GM23338 (cell line): ENCODE measurements around the gene MLF1. TPM values are rescaled to one million over a fixed set of nuclear protein-coding genes. Genes with fewer than 3 reads are reported as not detected.

ENCODE experiments used
- ATAC-seq: fragments of 200-7000 bp; cut with Tn5 transposase; 3 replicates; pipeline ENCODE4 v1.9.1; 2020
- DNase-seq: peaks from one replicate; pipeline ENCODE4 v3.0.0-alpha.2; 2015; ENCODE audit warnings: low spot score
- H2AFZ ChIP-seq: fragments of 200-600 bp; sonication (generic); 2 replicates; pipeline ENCODE4 v1.8.0; 2016; ENCODE audit warnings: antibody characterized with exemption, mild to moderate bottlenecking, moderate library complexity
- H3F3A ChIP-seq: fragments of 200-600 bp; sonication (generic); replicated peaks from 2 replicates; pipeline ENCODE4 v1.8.0; 2017; ENCODE audit warnings: antibody characterized with exemption, mixed run types, low read depth
- H3K27ac ChIP-seq: fragments of 200-600 bp; sonication (generic); 2 replicates; pipeline ENCODE4 v1.6.1; 2016; ENCODE audit warnings: low read depth
- H3K27me3 ChIP-seq: fragments of 200-600 bp; sonication (generic); 2 replicates; pipeline ENCODE4 v1.8.0; 2016; ENCODE audit warnings: mild to moderate bottlenecking, mixed run types, moderate library complexity; ENCODE audit not compliant: insufficient read depth
- H3K36me3 ChIP-seq: fragments of 200-600 bp; sonication (generic); 2 replicates; pipeline ENCODE4 v1.8.0; 2016; ENCODE audit warnings: mild to moderate bottlenecking; ENCODE audit not compliant: insufficient read depth
- H3K4me1 ChIP-seq: fragments of 200-600 bp; sonication (generic); 2 replicates; pipeline ENCODE4 v1.8.0; 2016; ENCODE audit warnings: mild to moderate bottlenecking, moderate library complexity; ENCODE audit not compliant: insufficient read depth
- H3K4me2 ChIP-seq: fragments of 200-600 bp; sonication (generic); 2 replicates; pipeline ENCODE4 v1.7.1; 2017; ENCODE audit warnings: mixed run types
- H3K4me3 ChIP-seq: fragments of 200-600 bp; sonication (generic); 2 replicates; pipeline ENCODE4 v1.6.1; 2016; ENCODE audit warnings: mixed run types
- H3K79me2 ChIP-seq: fragments of 200-600 bp; sonication (generic); replicated peaks from 2 replicates; pipeline ENCODE4 v1.8.0; 2017; ENCODE audit warnings: mild to moderate bottlenecking; ENCODE audit not compliant: insufficient read depth
- H3K9me2 ChIP-seq: fragments of 200-600 bp; sonication (generic); 2 replicates; pipeline ENCODE4 v1.8.0; 2017; ENCODE audit not compliant: insufficient read depth
- H4K20me1 ChIP-seq: fragments of 200-600 bp; sonication (generic); replicated peaks from 2 replicates; pipeline ENCODE4 v1.8.0; 2017; ENCODE audit warnings: mild to moderate bottlenecking; ENCODE audit not compliant: insufficient read depth
- H3K27ac Mint-ChIP-seq: 2 replicates; pipeline ENCODE4 v1.8.0; 2020; ENCODE audit warnings: inconsistent platforms, mild to moderate bottlenecking, moderate library complexity, mixed read lengths
- H3K27me3 Mint-ChIP-seq: 3 replicates; pipeline ENCODE4 v1.8.0; 2022; ENCODE audit warnings: low read depth, mild to moderate bottlenecking, moderate library complexity, mixed read lengths, inconsistent platforms; ENCODE audit not compliant: insufficient read depth, poor library complexity
- H3K36me3 Mint-ChIP-seq: 3 replicates; pipeline ENCODE4 v1.8.0; 2021; ENCODE audit warnings: low read depth, mild to moderate bottlenecking, inconsistent platforms, moderate library complexity, mixed read lengths
- H3K4me1 Mint-ChIP-seq: 3 replicates; pipeline ENCODE4 v1.8.0; 2020; ENCODE audit warnings: mild to moderate bottlenecking, inconsistent platforms, mixed read lengths
- H3K4me3 Mint-ChIP-seq: 3 replicates; pipeline ENCODE4 v1.8.0; 2021; ENCODE audit warnings: moderate library complexity, mild to moderate bottlenecking, inconsistent platforms, mixed read lengths
- H3K9me3 Mint-ChIP-seq: 3 replicates; pipeline ENCODE4 v1.8.0; 2020; ENCODE audit warnings: moderate library complexity, mild to moderate bottlenecking, inconsistent platforms, mixed read lengths
- CREB1 ChIP-seq: fragments of 250-450 bp; sonication (Bioruptor Pico); IDR thresholded peaks from 2 replicates; pipeline ENCODE4 v1.5.0; 2020; ENCODE audit warnings: low read depth, mild to moderate bottlenecking, moderate library complexity
- CTCF ChIP-seq, 2 experiments: fragments of 200-600 bp in 1 of 2; sonication (generic) in 1 of 2; conservative IDR thresholded peaks; 2 replicates each; pipeline versions ENCODE4 v1.5.1 to v1.6.1; 2016 to 2017; ENCODE audit warnings: antibody characterized with exemption in 2 of 2, low read depth in 2 of 2, mild to moderate bottlenecking in 2 of 2, moderate library complexity in 1 of 2
- EZH2phosphoT487 ChIP-seq: fragments of 200-600 bp; sonication (generic); IDR thresholded peaks from one replicate; pipeline ENCODE4 v1.8.1; 2018; ENCODE audit warnings: antibody characterized with exemption; ENCODE audit not compliant: unreplicated experiment
- JUNB ChIP-seq: IDR thresholded peaks from one replicate; pipeline ENCODE4 v1.6.1; 2016; ENCODE audit warnings: antibody characterized with exemption; ENCODE audit not compliant: unreplicated experiment
- POLR2AphosphoS5 ChIP-seq: IDR thresholded peaks from 2 replicates; pipeline ENCODE4 v1.6.1; 2016; ENCODE audit warnings: antibody characterized with exemption, low read depth
- ZNF114 ChIP-seq: fragments of 250-450 bp; sonication (Bioruptor Pico); IDR thresholded peaks from 2 replicates; pipeline ENCODE4 v1.5.0; 2020; ENCODE audit warnings: mild to moderate bottlenecking, moderate library complexity
- polyA plus RNA-seq: library from polyadenylated mRNA; unstranded; fragments of >200 nt; fragmentation: Nextera tagmentation; extraction: Ambion mirVana; gene quantifications from 2 replicates; pipeline ENCODE4 v1.2.1, GENCODE V29; 2016
- total RNA-seq: library from RNA; depleted of rRNA; stranded (reverse); fragments of >200 nt; shearing (Covaris generic); gene quantifications from 2 replicates; pipeline ENCODE4 v1.2.3, GENCODE V29; 2014
- TF ChIP-seq, protein P1 (sequence below): IDR thresholded peaks from one replicate; pipeline ENCODE4 v1.6.1; 2018; ENCODE audit warnings: antibody characterized with exemption; ENCODE audit not compliant: unreplicated experiment
- TF ChIP-seq, protein P2 (sequence below): fragments of 250-450 bp; sonication (Bioruptor Pico); IDR thresholded peaks from 2 replicates; pipeline ENCODE4 v1.5.0; 2020; ENCODE audit warnings: mild to moderate bottlenecking, moderate library complexity

The MLF1 gene
- total and polyA plus RNA-seq, 2 experiments from 2014 or later: 36.6 to 63.6 TPM

GRCh38 chr3:158562674-158563073 is 8.3 kb upstream of the MLF1 start (continued):
- TF ChIP-seq, protein P1, sequence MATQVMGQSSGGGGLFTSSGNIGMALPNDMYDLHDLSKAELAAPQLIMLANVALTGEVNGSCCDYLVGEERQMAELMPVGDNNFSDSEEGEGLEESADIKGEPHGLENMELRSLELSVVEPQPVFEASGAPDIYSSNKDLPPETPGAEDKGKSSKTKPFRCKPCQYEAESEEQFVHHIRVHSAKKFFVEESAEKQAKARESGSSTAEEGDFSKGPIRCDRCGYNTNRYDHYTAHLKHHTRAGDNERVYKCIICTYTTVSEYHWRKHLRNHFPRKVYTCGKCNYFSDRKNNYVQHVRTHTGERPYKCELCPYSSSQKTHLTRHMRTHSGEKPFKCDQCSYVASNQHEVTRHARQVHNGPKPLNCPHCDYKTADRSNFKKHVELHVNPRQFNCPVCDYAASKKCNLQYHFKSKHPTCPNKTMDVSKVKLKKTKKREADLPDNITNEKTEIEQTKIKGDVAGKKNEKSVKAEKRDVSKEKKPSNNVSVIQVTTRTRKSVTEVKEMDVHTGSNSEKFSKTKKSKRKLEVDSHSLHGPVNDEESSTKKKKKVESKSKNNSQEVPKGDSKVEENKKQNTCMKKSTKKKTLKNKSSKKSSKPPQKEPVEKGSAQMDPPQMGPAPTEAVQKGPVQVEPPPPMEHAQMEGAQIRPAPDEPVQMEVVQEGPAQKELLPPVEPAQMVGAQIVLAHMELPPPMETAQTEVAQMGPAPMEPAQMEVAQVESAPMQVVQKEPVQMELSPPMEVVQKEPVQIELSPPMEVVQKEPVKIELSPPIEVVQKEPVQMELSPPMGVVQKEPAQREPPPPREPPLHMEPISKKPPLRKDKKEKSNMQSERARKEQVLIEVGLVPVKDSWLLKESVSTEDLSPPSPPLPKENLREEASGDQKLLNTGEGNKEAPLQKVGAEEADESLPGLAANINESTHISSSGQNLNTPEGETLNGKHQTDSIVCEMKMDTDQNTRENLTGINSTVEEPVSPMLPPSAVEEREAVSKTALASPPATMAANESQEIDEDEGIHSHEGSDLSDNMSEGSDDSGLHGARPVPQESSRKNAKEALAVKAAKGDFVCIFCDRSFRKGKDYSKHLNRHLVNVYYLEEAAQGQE: no peak

DNA sequence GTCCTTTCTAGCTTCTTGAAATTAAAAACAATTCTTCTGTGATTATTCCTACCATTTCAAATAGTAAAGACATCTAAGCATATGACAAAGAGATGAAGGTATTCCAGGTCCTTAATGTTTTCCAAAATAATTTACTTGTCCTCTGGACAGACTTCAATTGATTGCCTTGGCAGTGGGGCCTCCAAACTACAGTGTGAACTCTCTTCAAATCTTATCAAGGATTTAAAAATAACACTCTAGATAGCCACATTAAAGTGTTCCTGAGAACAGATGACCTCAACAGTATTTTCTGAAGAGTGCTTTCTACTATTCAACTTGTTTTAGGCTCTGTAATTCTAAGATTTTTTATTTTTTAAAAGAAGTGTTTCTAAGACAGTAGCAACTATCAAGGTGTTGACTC is 7.9 kb upstream of the MLF1 start:
- no peak overlapping the region for H3K4me3 Mint-ChIP-seq
- no peak overlapping the region for H2AFZ ChIP-seq
- H3K36me3 Mint-ChIP-seq: peaks cover 2% of the 10 kb centered on the region; the same call in 1 of the 3 replicates
- no peaks in the 10 kb centered on the region for H3F3A ChIP-seq
- H3K4me1 Mint-ChIP-seq: no peaks in the 10 kb centered on the region
- DNase-seq (no peak), ATAC-seq (no peak)
- H3K9me3 Mint-ChIP-seq: peaks cover 4% of the 10 kb centered on the region; the same call in 2 of the 3 replicates
- no peaks in the 10 kb centered on the region for H3K79me2 ChIP-seq
- no peak overlapping the region for H3K4me2 ChIP-seq
- H3K27me3 Mint-ChIP-seq: no peaks in the 10 kb centered on the region
- no peaks in the 10 kb centered on the region for H3K27me3 ChIP-seq
- H4K20me1 ChIP-seq: no peaks in the 10 kb centered on the region
- no peaks in the 10 kb centered on the region for H3K9me2 ChIP-seq
- H3K4me1 ChIP-seq: no peaks in the 10 kb centered on the region
- no peak overlapping the region for H3K27ac Mint-ChIP-seq
- H3K4me3 ChIP-seq: no peak overlapping the region
- no peaks in the 10 kb centered on the region for H3K36me3 ChIP-seq
- H3K27ac ChIP-seq: no peak overlapping the region
- TF ChIP-seq, protein P1: no peak
- TF ChIP-seq, protein P2, sequence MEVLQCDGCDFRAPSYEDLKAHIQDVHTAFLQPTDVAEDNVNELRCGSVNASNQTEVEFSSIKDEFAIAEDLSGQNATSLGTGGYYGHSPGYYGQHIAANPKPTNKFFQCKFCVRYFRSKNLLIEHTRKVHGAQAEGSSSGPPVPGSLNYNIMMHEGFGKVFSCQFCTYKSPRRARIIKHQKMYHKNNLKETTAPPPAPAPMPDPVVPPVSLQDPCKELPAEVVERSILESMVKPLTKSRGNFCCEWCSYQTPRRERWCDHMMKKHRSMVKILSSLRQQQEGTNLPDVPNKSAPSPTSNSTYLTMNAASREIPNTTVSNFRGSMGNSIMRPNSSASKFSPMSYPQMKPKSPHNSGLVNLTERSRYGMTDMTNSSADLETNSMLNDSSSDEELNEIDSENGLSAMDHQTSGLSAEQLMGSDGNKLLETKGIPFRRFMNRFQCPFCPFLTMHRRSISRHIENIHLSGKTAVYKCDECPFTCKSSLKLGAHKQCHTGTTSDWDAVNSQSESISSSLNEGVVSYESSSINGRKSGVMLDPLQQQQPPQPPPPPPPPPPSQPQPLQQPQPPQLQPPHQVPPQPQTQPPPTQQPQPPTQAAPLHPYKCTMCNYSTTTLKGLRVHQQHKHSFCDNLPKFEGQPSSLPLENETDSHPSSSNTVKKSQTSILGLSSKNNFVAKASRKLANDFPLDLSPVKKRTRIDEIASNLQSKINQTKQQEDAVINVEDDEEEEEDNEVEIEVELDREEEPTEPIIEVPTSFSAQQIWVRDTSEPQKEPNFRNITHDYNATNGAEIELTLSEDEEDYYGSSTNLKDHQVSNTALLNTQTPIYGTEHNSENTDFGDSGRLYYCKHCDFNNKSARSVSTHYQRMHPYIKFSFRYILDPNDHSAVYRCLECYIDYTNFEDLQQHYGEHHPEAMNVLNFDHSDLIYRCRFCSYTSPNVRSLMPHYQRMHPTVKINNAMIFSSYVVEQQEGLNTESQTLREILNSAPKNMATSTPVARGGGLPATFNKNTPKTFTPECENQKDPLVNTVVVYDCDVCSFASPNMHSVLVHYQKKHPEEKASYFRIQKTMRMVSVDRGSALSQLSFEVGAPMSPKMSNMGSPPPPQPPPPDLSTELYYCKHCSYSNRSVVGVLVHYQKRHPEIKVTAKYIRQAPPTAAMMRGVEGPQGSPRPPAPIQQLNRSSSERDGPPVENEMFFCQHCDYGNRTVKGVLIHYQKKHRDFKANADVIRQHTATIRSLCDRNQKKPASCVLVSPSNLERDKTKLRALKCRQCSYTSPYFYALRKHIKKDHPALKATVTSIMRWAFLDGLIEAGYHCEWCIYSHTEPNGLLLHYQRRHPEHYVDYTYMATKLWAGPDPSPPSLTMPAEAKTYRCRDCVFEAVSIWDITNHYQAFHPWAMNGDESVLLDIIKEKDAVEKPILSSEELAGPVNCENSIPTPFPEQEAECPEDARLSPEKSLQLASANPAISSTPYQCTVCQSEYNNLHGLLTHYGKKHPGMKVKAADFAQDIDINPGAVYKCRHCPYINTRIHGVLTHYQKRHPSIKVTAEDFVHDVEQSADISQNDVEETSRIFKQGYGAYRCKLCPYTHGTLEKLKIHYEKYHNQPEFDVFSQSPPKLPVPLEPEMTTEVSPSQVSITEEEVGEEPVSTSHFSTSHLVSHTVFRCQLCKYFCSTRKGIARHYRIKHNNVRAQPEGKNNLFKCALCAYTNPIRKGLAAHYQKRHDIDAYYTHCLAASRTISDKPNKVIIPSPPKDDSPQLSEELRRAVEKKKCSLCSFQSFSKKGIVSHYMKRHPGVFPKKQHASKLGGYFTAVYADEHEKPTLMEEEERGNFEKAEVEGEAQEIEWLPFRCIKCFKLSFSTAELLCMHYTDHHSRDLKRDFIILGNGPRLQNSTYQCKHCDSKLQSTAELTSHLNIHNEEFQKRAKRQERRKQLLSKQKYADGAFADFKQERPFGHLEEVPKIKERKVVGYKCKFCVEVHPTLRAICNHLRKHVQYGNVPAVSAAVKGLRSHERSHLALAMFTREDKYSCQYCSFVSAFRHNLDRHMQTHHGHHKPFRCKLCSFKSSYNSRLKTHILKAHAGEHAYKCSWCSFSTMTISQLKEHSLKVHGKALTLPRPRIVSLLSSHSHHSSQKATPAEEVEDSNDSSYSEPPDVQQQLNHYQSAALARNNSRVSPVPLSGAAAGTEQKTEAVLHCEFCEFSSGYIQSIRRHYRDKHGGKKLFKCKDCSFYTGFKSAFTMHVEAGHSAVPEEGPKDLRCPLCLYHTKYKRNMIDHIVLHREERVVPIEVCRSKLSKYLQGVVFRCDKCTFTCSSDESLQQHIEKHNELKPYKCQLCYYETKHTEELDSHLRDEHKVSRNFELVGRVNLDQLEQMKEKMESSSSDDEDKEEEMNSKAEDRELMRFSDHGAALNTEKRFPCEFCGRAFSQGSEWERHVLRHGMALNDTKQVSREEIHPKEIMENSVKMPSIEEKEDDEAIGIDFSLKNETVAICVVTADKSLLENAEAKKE: no peak
- TF ChIP-seq CREB1 (CRISPR knock-in tag) (no peak), CTCF (conservative IDR thresholded peaks at IDR 0.05; ENCODE audit: low read depth in 2 of 2) (no peak), ZNF114 (CRISPR knock-in tag) (no peak), JUNB (no peak), POLR2AphosphoS5 (no peak), EZH2phosphoT487 (no peak)
